ENCODE data around the gene CCDC50. TPM values are rescaled to one million over a fixed set of nuclear protein-coding genes. Genes with fewer than 3 reads are reported as not detected.

CCDC50 gene
- total RNA-seq, 1 experiment from 2014 or later, result 124 TPM

- CTCF ChIA-PET, result no interaction called here
- TF ChIP-seq CTCF (IDR thresholded peaks at IDR 0.05; ENCODE audit: unreplicated experiment), result no peak
- no peak overlapping the region for H3K27ac Mint-ChIP-seq (ENCODE audit: unreplicated experiment)
- intact Hi-C loops (cut with micrococcal nuclease; ENCODE audit: unreplicated experiment), result no loop called here
- peaks cover 5% of the 10 kb centered on the region for H3K4me1 Mint-ChIP-seq (ENCODE audit: low read depth, unreplicated experiment)
- H3K4me3 Mint-ChIP-seq (ENCODE audit: low read depth, unreplicated experiment), result no peak overlapping the region
- H3K27me3 Mint-ChIP-seq (ENCODE audit: unreplicated experiment), result no peaks in the 10 kb centered on the region
- DNase-seq, result no peak
- H3K36me3 Mint-ChIP-seq (ENCODE audit: insufficient read depth, unreplicated experiment), result peaks cover 36% of the 10 kb centered on the region
- no peaks in the 10 kb centered on the region for H3K9me3 Mint-ChIP-seq (ENCODE audit: low read depth, unreplicated experiment)
- BruUV-seq (replicated peaks), result no TSS peak
These were observed 53.5 kb downstream of the CCDC50 start for GRCh38 chr3:191382661-191383060.

DNA sequence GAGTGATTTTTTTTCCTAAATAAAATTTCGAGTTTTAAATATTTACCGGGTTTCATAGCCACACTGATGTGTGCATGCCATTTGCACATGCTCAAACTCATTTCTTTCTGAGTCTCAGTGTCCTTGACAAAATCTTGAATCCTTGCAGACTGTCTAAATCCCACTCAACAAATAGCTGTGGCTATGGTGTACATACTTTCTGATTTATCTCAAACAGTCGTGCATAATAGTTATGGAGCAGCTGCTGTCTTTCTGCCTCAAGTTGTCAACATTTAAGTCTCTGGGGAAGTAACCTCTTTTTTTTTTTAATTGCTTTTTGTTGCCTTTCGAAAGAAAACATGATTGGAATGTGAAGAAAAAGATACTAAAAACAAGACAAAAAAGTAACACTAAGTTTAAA is 53.9 kb downstream of the CCDC50 start:
- DNase-seq, result no peak
- intact Hi-C loops (cut with micrococcal nuclease; ENCODE audit: unreplicated experiment), result no loop called here
- peaks cover 36% of the 10 kb centered on the region for H3K36me3 Mint-ChIP-seq (ENCODE audit: insufficient read depth, unreplicated experiment)
- no TSS peak for BruUV-seq (replicated peaks)
- H3K27me3 Mint-ChIP-seq (ENCODE audit: unreplicated experiment), result no peaks in the 10 kb centered on the region
- H3K4me3 Mint-ChIP-seq (ENCODE audit: low read depth, unreplicated experiment), result no peak overlapping the region
- CTCF ChIA-PET, result no interaction called here
- TF ChIP-seq CTCF (IDR thresholded peaks at IDR 0.05; ENCODE audit: unreplicated experiment), result no peak
- H3K9me3 Mint-ChIP-seq (ENCODE audit: low read depth, unreplicated experiment), result no peaks in the 10 kb centered on the region
- H3K27ac Mint-ChIP-seq (ENCODE audit: unreplicated experiment), result no peak overlapping the region
- peaks cover 5% of the 10 kb centered on the region for H3K4me1 Mint-ChIP-seq (ENCODE audit: low read depth, unreplicated experiment)

GRCh38 chr3:191385101-191385500 is 55.9 kb downstream of the CCDC50 start:
- intact Hi-C loops (cut with micrococcal nuclease; ENCODE audit: unreplicated experiment), result loop anchor here (5.0 kb wide), 1 partner anchor 53 kb away; the partner anchor contains the start of gene UTS2B
- no peaks in the 10 kb centered on the region for H3K4me1 Mint-ChIP-seq (ENCODE audit: low read depth, unreplicated experiment)
- CTCF ChIA-PET, result no interaction called here
- DNase-seq, result no peak
- H3K27me3 Mint-ChIP-seq (ENCODE audit: unreplicated experiment), result no peaks in the 10 kb centered on the region
- no TSS peak for BruUV-seq (replicated peaks)
- no peak for TF ChIP-seq CTCF (IDR thresholded peaks at IDR 0.05; ENCODE audit: unreplicated experiment)
- no peaks in the 10 kb centered on the region for H3K9me3 Mint-ChIP-seq (ENCODE audit: low read depth, unreplicated experiment)
- H3K36me3 Mint-ChIP-seq (ENCODE audit: insufficient read depth, unreplicated experiment), result peaks cover 36% of the 10 kb centered on the region
- no peak overlapping the region for H3K4me3 Mint-ChIP-seq (ENCODE audit: low read depth, unreplicated experiment)
- no peak overlapping the region for H3K27ac Mint-ChIP-seq (ENCODE audit: unreplicated experiment)

- TF ChIP-seq CTCF (IDR thresholded peaks at IDR 0.05; ENCODE audit: unreplicated experiment), result no peak
- CTCF ChIA-PET, result no interaction called here
- no TSS peak for BruUV-seq (replicated peaks)
- intact Hi-C loops (cut with micrococcal nuclease; ENCODE audit: unreplicated experiment), result loop anchor here (5.0 kb wide), 1 partner anchor 55 kb away; the partner anchor contains the start of gene UTS2B
- no peak for DNase-seq
- Mint-ChIP-seq H3K27me3 (ENCODE audit: unreplicated experiment) (no peaks in the 10 kb centered on the region), H3K36me3 (ENCODE audit: insufficient read depth, unreplicated experiment) (peaks cover 41% of the 10 kb centered on the region), H3K27ac (ENCODE audit: unreplicated experiment) (peak overlapping the region; percentile 31), H3K4me3 (ENCODE audit: low read depth, unreplicated experiment) (no peak overlapping the region), H3K9me3 (ENCODE audit: low read depth, unreplicated experiment) (no peaks in the 10 kb centered on the region), H3K4me1 (ENCODE audit: low read depth, unreplicated experiment) (no peaks in the 10 kb centered on the region)
These were observed 58.4 kb downstream of the CCDC50 start for GRCh38 chr3:191387441-191388077.
